Amygdala (tissue), 56 donors: ENCODE measurements around the gene SEC14L1.

Source experiments
- DNase-seq, 56 donors: peaks; one replicate each; lab custom pipeline; 2025; lab: John Stamatoyannopoulos, UW

Gene SEC14L1

DNA sequence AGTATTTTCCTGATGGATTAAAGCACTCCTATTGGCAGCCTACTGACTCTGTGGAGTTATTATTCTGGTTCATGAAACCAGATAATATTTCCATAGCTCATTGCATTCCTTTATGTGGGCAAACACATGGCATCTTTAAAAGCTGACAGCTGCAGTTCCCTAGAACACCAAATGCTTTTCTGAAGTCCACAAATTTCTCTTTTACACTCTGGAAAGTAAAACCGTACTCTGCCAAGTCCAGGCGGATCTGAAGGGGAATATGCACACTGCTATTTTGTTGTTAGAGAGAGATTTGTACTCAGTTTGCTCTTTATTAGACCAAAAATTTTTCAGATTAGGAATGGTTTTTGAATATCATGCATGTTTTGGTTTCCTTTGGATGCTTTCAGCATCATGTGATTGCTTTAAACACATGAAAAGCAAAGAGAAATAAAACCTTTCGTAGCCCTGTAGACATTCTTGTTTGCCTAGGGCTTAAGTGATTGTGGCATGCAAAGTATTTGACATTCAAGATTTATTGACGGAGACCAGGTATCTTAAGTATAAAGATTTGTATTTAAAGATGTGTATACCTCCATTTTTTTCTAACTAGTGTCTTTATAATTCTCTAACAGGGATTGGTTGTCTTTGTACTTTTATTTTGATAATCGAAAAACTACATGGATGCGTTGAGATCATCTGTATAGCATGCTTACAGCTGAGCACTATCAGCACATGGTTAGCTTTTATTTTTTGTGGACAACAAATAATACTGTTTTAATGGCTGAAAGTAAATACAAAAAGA, 19.5 kb downstream of the SEC14L1 start:
- peak in 1 of 56 donors; percentile 13 for DNase-seq

DNA sequence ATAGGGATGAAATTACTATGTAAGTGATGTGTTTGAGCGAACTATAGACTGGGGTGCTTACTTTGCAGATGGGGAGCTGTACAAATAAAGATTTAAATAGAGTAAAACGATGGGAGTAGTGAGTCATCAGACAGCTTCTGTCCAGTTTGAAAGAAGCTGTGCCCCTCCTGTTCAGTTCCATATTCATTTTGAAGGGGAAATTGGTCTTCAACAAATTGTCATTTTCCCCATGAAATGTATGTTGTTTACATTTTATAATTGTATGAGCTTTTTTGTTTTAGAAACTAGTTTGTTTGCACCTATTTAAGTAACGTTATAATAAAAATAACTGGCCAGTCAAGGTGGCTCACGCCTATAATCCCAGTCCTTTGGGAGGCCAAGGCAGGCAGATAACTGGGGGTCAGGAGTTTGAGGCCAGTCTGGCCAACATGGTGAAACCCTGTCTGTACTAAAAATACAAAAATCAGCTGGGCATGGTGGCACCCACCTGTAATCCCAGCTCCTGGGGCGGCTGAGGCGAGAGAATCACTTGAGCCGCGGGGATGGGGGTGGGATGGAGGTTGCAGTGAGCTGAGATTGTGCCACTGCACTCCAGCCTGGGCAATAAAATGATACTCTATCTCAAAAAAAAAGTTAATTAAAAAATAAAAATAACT, 20.2 kb downstream of the SEC14L1 start:
- no peak for DNase-seq

- no peak for DNase-seq
Observed at GRCh38 chr17:77161953-77162352, 21.2 kb downstream of the SEC14L1 start.

- DNase-seq, result no peak
Observed at GRCh38 chr17:77163001-77163400, 22.2 kb downstream of the SEC14L1 start.

- DNase-seq, result no peak
Observed at GRCh38 chr17:77163511-77164280, 22.9 kb downstream of the SEC14L1 start.

DNA sequence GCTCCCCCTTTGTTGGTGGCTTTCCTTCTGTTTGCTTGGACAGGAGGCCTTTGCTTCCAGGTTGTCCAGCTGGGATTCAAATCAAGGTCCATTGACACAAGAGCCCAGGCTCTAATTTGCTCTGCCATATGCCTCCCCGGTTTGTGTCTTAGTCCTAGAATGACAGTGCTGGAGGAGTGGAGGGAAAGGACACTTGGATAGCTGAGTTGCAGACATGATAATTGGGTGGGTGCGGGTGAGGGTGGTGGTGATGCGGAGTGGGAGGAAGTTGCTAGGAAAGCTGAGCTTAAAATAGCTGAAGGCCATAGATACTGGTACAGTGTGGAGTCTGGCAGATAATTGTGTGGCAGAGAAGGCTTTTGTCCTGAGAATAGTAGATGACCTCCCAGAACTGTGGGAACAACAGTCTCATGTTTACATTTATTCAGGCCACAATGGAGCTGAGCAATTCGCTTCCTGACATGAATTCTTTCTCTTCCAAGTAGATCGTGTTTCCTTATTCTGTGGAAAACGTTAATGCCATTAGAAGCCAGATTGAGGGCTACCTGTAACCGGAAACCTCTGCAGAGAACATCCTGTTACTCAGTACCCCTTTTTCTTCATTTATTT, 23.8 kb downstream of the SEC14L1 start:
- peak in 20 of 56 donors; percentile 14 to 55 (median 38) for DNase-seq

DNA sequence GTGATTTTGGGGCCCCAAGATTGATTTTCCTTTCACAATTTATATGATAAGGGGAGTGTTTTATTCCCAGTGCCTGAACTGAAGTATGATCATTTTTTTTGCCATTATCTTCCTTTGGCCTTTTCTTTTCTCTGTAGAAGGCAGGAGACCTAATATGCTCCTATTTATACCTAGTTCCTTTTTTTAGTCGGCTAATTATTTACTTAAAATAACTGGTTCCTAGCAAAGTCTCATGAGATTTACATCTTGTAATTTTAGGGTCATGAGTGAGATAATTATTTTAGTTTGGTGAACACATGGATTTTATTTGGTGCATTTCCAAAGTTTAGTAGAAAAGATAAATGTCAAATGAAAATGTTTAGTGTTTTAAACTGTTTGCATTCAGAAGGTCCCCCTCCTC, 24.8 kb downstream of the SEC14L1 start:
- DNase-seq, result no peak

DNA sequence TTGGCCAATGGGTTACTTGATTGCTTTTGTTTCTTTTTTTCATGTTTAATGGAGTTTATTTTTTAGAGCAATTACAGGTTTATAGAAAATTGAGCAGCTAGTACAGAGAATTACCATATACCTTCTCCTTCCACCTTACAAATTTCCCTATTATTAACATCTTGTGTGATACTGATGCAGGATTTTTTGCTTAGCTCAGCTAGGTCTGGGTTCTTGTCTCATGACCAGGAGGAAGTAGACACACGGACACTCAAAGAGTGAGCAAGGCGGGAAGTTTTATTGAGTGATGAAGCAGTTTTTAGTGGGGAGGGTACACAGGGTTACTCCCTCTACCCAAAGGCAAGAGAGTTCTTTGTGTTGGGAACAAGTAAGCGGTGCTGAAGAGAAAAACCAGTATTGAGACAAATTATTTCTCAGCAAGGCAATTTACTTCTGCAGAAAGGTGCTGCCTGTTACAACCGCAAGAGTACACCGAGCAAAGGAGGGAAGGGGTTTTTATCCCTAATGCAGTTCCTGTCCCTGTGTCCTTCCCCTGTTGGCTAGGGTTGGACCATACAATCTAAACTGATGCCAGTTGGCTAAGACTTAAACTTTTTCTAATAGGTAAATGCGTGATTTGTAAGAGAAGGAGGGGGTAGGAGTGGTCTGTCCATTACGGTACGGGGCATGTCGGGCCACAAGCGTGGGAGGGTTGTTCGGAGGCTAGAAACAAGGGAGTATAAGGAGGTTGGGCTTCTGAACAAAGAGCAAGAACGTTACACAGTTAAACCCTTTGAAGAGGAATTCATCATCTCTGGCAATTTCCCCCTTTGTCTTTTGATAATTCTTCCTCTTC, 26.9 kb downstream of the SEC14L1 start:
- no peak for DNase-seq

GRCh38 chr17:77173104-77173503, 32.3 kb downstream of the SEC14L1 start:
- no peak for DNase-seq

GRCh38 chr17:77174928-77175661, 34.3 kb downstream of the SEC14L1 start:
- no peak for DNase-seq

DNA sequence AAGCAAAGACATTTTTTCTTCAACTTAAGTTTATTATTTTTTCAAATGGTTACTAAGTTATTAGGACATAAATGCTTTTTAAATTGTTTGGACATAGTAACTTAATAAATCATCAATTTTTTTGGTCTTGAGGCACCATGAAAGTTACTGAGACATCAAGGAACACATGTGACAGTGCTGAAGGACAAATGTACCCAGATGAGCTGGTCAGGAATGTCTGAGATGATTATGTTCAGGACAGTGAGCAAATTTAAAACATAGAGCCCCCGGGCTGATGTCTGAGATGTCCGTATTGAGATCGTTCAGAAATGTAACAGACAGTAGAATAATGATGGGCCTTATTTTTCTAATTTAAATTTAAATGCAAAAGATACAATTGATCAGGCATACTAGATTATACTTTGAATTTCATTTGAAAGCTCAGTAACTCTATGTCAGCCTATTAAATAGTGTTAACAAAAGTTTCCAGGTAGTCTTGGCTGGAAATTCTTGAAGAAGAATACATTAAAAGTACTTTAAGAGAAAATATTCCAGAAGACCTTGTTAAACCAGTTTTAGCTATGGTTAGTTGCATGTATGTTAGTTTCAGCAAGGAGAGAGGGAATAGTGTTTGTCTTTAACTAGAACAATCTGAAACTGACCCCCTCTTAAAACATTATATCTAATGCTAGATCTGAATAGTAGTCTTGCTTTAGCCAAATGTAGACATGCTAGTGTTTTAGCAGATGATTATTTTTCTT, 36.4 kb downstream of the SEC14L1 start:
- no peak for DNase-seq

DNA sequence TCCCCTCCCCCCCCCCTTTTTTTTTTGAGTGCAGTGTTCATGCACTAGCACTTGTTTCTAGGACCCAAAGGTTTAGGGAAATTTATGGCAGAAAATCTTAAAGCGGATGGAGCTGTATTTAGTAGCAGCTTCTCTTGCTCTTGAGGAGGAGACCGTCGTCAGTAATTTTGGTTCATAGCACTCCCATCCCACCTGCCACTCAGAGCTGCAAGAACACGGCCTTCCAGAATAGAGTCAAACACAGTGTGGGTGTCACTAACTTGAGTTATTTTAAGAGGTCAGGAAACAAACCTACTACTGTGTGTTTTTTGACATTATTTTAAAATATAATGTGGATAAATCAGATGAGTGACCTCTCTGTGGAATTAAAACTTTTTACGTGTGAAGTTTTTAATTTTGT, 37.3 kb downstream of the SEC14L1 start:
- no peak for DNase-seq

GRCh38 chr17:77178563-77178962, 37.8 kb downstream of the SEC14L1 start:
- DNase-seq, result peak in 10 of 56 donors; percentile 17 to 52 (median 33)

GRCh38 chr17:77180503-77181357, 40.0 kb downstream of the SEC14L1 start:
- no peak for DNase-seq

GRCh38 chr17:77182205-77183172, 41.7 kb downstream of the SEC14L1 start:
- no peak for DNase-seq

- DNase-seq, result no peak
Observed at GRCh38 chr17:77184474-77184873, 43.7 kb downstream of the SEC14L1 start.
